ENCODE measurements around the gene PCSK5.

Gene PCSK5

DNA sequence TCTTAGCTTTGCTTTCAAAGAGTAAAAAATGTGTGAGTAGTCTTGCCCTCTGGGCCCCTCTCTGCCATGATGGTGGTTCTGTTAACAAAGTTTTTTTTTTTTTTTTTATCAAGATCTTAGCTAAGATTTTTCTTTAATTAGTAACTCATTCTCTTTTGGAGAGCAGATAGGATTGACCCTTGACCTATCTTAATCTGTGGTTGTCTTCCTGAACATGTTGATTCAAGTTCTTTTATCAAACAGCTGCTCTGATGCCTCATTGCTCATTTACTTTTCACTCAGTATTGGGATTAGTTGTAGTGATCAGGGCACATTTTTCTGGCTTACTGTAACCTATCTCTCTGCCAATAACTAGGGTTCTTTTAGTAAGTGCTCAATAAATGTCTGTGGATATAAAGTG, 106.3 kb downstream of the PCSK5 start:
- Histone ChIP-seq H3F3A (ENCODE audit: insufficient read depth, low read length) (no peaks in the 10 kb centered on the region), H3K4me1 (ENCODE audit: low read length) (no peaks in the 10 kb centered on the region), H3K27me3 (replicated peaks; ENCODE audit: insufficient read depth, low read length) (no peaks in the 10 kb centered on the region), H3K9me3 (replicated peaks; ENCODE audit: insufficient read depth, low read length) (no peaks in the 10 kb centered on the region), H3K4me3 (ENCODE audit: low read length) (no peak overlapping the region), H3K27ac (ENCODE audit: low read length) (no peak overlapping the region), H3K4me2 (ENCODE audit: low read depth, low read length) (no peak overlapping the region), H2AFZ (ENCODE audit: low read length) (no peak overlapping the region), H4K20me1 (ENCODE audit: insufficient read depth, low read length) (no peaks in the 10 kb centered on the region), H3K9me2 (replicated peaks; ENCODE audit: insufficient read depth, low read length) (no peaks in the 10 kb centered on the region), H3K36me3 (replicated peaks; ENCODE audit: insufficient read depth, low read length) (no peaks in the 10 kb centered on the region), H3K79me2 (ENCODE audit: low read length) (no peaks in the 10 kb centered on the region), H3K9ac (ENCODE audit: low read length) (no peak overlapping the region)
- TF ChIP-seq, protein P1, sequence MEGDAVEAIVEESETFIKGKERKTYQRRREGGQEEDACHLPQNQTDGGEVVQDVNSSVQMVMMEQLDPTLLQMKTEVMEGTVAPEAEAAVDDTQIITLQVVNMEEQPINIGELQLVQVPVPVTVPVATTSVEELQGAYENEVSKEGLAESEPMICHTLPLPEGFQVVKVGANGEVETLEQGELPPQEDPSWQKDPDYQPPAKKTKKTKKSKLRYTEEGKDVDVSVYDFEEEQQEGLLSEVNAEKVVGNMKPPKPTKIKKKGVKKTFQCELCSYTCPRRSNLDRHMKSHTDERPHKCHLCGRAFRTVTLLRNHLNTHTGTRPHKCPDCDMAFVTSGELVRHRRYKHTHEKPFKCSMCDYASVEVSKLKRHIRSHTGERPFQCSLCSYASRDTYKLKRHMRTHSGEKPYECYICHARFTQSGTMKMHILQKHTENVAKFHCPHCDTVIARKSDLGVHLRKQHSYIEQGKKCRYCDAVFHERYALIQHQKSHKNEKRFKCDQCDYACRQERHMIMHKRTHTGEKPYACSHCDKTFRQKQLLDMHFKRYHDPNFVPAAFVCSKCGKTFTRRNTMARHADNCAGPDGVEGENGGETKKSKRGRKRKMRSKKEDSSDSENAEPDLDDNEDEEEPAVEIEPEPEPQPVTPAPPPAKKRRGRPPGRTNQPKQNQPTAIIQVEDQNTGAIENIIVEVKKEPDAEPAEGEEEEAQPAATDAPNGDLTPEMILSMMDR (IDR thresholded peaks at IDR 0.05; ENCODE audit: low read length), result no peak
- TF ChIP-seq EZH2 (optimal IDR thresholded peaks at IDR 0.05; ENCODE audit: low read depth, low read length) (no peak), EZH2phosphoT487 (IDR thresholded peaks at IDR 0.05; ENCODE audit: low read length) (no peak)
- no peak for DNase-seq

DNA sequence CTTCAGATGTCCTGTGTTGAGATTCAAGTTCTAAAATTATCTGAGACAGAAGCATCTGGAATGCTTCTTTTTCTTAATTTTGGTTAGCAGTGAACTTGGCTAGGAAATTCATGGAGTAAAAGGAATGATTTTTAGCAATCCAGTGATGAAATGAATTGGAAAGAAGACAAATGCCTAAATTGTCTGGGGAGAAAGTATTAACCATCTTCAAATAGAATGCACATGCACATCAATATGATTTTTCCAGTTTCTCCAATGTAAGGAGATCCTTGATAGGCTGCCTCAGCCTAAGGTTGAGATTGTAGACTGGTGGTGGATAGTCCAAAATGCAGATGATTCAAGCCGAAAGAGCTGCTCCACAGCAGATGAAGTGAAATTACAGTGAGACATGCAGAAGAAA, 106.7 kb downstream of the PCSK5 start:
- no peak for TF ChIP-seq EZH2phosphoT487 (IDR thresholded peaks at IDR 0.05; ENCODE audit: low read length)
- TF ChIP-seq, protein P1 (IDR thresholded peaks at IDR 0.05; ENCODE audit: low read length), result no peak
- TF ChIP-seq EZH2 (optimal IDR thresholded peaks at IDR 0.05; ENCODE audit: low read depth, low read length), result no peak
- Histone ChIP-seq H3K4me1 (ENCODE audit: low read length) (no peaks in the 10 kb centered on the region), H3K27me3 (replicated peaks; ENCODE audit: insufficient read depth, low read length) (no peaks in the 10 kb centered on the region), H2AFZ (ENCODE audit: low read length) (no peak overlapping the region), H4K20me1 (ENCODE audit: insufficient read depth, low read length) (no peaks in the 10 kb centered on the region), H3F3A (ENCODE audit: insufficient read depth, low read length) (no peaks in the 10 kb centered on the region), H3K36me3 (replicated peaks; ENCODE audit: insufficient read depth, low read length) (no peaks in the 10 kb centered on the region), H3K9ac (ENCODE audit: low read length) (no peak overlapping the region), H3K79me2 (ENCODE audit: low read length) (no peaks in the 10 kb centered on the region), H3K27ac (ENCODE audit: low read length) (no peak overlapping the region), H3K4me3 (ENCODE audit: low read length) (no peak overlapping the region), H3K9me2 (replicated peaks; ENCODE audit: insufficient read depth, low read length) (no peaks in the 10 kb centered on the region), H3K4me2 (ENCODE audit: low read depth, low read length) (no peak overlapping the region), H3K9me3 (replicated peaks; ENCODE audit: insufficient read depth, low read length) (no peaks in the 10 kb centered on the region)
- DNase-seq, result no peak

DNA sequence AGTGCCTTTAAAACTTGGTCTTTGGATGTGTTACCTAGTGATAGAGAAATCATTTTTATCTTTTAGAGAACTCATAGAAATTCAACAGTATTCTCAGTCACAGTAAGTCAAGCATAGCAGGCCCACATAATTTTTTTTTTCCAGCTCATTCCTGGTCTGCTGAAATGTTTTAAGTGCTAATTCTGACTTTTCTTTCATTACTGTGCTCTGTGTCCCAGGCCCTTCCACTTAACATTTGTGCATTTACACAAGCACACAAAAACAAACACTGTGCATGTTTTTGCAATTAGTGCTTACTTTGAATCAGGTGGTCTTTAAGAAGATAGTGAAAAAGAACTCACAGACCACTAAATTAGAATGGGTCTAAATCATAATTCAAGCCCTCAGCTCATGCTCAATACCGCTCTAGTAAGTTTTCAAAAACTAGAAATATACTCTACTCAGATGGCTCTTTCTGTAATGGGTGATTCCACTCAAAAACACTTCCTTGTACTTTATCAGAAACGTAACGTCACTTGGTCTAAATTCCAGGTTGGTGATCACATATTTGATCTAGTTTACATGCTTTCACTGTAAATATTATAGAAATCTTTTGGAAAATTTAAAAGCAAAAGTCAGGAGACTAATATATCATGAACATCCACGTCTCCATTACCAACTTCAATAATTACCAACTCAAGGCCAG, 107.8 kb downstream of the PCSK5 start:
- H3K27me3 ChIP-seq (replicated peaks; ENCODE audit: insufficient read depth, low read length), result no peaks in the 10 kb centered on the region
- H3K4me3 ChIP-seq (ENCODE audit: low read length), result no peak overlapping the region
- no peaks in the 10 kb centered on the region for H4K20me1 ChIP-seq (ENCODE audit: insufficient read depth, low read length)
- no peak overlapping the region for H3K27ac ChIP-seq (ENCODE audit: low read length)
- no peaks in the 10 kb centered on the region for H3K4me1 ChIP-seq (ENCODE audit: low read length)
- no peak for DNase-seq
- no peaks in the 10 kb centered on the region for H3K9me3 ChIP-seq (replicated peaks; ENCODE audit: insufficient read depth, low read length)
- no peaks in the 10 kb centered on the region for H3K79me2 ChIP-seq (ENCODE audit: low read length)
- no peaks in the 10 kb centered on the region for H3K9me2 ChIP-seq (replicated peaks; ENCODE audit: insufficient read depth, low read length)
- no peak overlapping the region for H3K9ac ChIP-seq (ENCODE audit: low read length)
- H3K4me2 ChIP-seq (ENCODE audit: low read depth, low read length), result no peak overlapping the region
- no peaks in the 10 kb centered on the region for H3F3A ChIP-seq (ENCODE audit: insufficient read depth, low read length)
- H2AFZ ChIP-seq (ENCODE audit: low read length), result no peak overlapping the region
- TF ChIP-seq EZH2phosphoT487 (IDR thresholded peaks at IDR 0.05; ENCODE audit: low read length) (no peak), EZH2 (optimal IDR thresholded peaks at IDR 0.05; ENCODE audit: low read depth, low read length) (no peak)
- TF ChIP-seq, protein P1 (IDR thresholded peaks at IDR 0.05; ENCODE audit: low read length), result no peak
- no peaks in the 10 kb centered on the region for H3K36me3 ChIP-seq (replicated peaks; ENCODE audit: insufficient read depth, low read length)
